ENCODE results near the gene CRIP2. TPM values are rescaled to one million over a fixed set of nuclear protein-coding genes. Genes with fewer than 3 reads are reported as not detected.
A peak's percentile ranks its signal among the peaks of the same experiment; 100 is the strongest.

Gene CRIP2
- total RNA-seq, 5 donors from 2014 or later (not counting 1 experiment from before 2014, with no cell fraction given) = 6.4 to 38.7 (median 19.7) TPM

DNA sequence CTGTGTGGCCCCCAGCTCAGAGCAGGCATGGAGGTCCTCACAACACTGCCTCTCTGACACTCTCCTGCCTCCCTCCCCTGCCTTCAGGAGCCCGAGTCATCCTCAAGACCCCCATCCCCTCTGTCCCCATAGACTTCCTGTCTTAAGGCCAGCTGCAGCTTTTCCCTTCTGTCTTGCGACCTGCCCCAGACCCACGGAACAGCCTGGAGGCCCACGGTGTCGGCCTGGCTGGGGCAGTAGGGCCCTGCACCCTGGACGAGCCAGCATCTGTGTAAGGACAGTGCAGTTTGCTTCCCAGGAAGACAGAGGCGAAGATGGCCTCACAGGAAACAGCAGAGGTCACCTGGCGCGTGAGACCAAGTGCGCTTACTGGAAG, 26.1 kb downstream of the CRIP2 start:
- no peak overlapping the region for H3K27ac ChIP-seq (ENCODE audit: low read length)
- Mint-ChIP-seq H3K27me3 (peaks cover 3% of the 10 kb centered on the region in 2 donors), H3K4me1 (no peaks in the 10 kb centered on the region), H3K9me3 (no peaks in the 10 kb centered on the region), H3K36me3 (no peaks in the 10 kb centered on the region), H3K4me3 (no peak overlapping the region), H3K27ac (no peak overlapping the region)
- no peak overlapping the region for H3K4me3 ChIP-seq (ENCODE audit: control insufficient read depth in 1 of 2, extremely low read depth in 1 of 2, low read length in 1 of 2)
- 58% methylated on average over 7 of the region's 10 CpGs for WGBS (ENCODE audit: insufficient coverage)
- POLR2A ChIA-PET = no interaction called here
- no peaks in the 10 kb centered on the region for H3K4me1 ChIP-seq (ENCODE audit: control insufficient read depth in 1 of 2, extremely low read depth in 1 of 2, insufficient read depth in 2 of 2, low read length in 2 of 2)
- no peaks in the 10 kb centered on the region for H3K9me3 ChIP-seq
- H3K36me3 ChIP-seq (ENCODE audit: control insufficient read depth in 2 of 2, extremely low read depth in 1 of 2, insufficient read depth in 1 of 2, low read length in 1 of 2) = no peaks in the 10 kb centered on the region
- no peak for ATAC-seq (replicated peaks in 1 of 4)
- CTCF ChIA-PET = no interaction called here
- DNase-seq = peak in 1 of 35 experiments; percentile 6
- no peaks in the 10 kb centered on the region for H3K27me3 ChIP-seq (replicated peaks in 1 of 2; ENCODE audit: control insufficient read depth in 2 of 2, extremely low read depth in 1 of 2, insufficient read depth in 2 of 2, low read length in 1 of 2)

DNA sequence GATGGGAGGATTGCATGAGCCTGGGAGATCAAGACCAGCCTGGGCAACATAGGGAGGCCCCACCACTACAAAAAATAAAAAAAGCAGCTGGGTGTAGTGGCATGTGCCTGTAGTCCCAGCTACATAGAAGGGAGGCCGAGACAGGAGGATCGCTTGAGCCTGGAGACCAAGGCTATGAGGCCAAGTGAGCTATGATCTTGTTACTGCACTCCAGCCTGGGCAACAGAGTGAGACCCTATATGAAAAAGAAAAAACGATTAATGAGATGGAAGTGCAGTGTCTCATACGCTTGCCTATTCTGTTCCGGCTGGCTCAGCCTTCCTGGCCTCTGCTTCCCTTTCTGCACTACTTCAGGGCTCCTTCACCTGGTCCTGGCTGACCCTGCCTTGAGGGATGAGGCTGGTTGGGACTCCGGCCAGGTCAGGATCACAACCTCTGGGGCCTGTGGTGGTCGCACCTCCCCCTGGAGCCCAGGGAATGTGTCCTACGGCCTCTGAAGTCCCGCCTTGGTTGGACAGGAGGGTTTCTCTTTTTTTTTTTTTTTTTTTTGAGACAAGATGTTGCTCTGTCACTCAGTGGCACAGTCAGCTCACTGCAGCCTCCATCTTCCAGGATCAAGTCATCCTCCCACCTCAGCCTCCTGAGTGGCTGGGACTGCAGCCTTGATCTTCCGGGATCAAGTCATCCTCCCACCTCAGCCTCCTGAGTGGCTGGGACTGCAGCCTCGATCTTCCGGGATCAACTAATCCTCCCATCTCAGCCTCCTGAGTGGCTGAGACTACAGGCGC, 27.1 kb downstream of the CRIP2 start:
- Mint-ChIP-seq H3K36me3 (no peaks in the 10 kb centered on the region), H3K27me3 (peaks cover 3% of the 10 kb centered on the region in 2 donors), H3K4me3 (no peak overlapping the region), H3K9me3 (no peaks in the 10 kb centered on the region), H3K4me1 (no peaks in the 10 kb centered on the region), H3K27ac (no peak overlapping the region)
- Histone ChIP-seq H3K36me3 (ENCODE audit: control insufficient read depth in 2 of 2, extremely low read depth in 1 of 2, insufficient read depth in 1 of 2, low read length in 1 of 2) (no peaks in the 10 kb centered on the region), H3K9me3 (no peaks in the 10 kb centered on the region), H3K4me1 (ENCODE audit: control insufficient read depth in 1 of 2, extremely low read depth in 1 of 2, insufficient read depth in 2 of 2, low read length in 2 of 2) (no peaks in the 10 kb centered on the region), H3K27ac (ENCODE audit: low read length) (no peak overlapping the region), H3K4me3 (ENCODE audit: control insufficient read depth in 1 of 2, extremely low read depth in 1 of 2, low read length in 1 of 2) (no peak overlapping the region), H3K27me3 (replicated peaks in 1 of 2; ENCODE audit: control insufficient read depth in 2 of 2, extremely low read depth in 1 of 2, insufficient read depth in 2 of 2, low read length in 1 of 2) (no peaks in the 10 kb centered on the region)
- DNase-seq (peak in 1 of 35 experiments; percentile 9), ATAC-seq (replicated peaks in 1 of 4) (no peak)
- WGBS (ENCODE audit: insufficient coverage) = 81% methylated on average over 5 of the region's 13 CpGs
- POLR2A ChIA-PET = no interaction called here
- CTCF ChIA-PET = no interaction called here

DNA sequence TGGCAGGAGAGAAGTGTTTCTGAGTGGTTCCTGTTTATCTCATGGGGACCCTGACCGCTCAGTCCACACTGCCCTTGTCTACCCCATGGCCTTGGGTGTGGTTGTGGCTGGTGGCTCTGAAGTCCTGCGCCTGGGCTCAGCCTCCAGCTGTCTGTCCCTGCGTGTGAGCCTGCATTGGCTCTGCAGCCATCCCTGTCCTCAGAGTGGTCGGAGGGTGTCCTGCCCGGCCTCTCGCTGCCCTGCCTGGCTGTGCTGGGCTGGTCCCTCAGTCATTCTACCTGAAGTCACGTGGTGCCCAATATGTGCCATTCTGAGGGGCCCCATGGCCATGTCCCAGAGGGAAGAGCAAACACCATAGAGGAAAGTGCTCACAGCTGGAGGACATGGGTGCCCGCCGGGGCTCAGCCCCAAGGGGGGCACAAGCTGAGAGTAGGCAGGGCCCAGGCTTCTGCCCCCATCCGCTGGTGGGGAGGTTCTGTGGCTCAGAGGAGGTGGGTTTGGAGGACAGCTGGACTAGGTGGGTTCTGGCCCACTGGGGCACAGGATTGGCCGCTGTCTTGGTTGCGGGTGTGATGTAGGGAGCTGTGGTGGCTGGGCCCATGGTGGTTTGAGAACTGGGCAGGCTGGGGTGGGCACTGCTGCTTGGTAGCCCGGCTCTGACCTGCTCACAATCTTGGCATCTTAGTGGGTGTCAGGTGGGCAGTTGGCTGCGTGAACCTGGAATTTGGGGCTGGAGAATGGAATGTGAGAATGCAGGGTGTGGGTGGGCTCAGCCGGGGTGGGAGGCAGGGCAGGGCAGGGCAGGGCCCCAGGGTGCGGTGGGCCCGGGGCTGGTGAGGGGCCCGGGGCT, 28.1 kb downstream of the CRIP2 start:
- H3K27ac ChIP-seq (ENCODE audit: low read length) = no peak overlapping the region
- H3K4me1 Mint-ChIP-seq = no peaks in the 10 kb centered on the region
- ATAC-seq (replicated peaks in 1 of 4) (no peak), DNase-seq (peak in 1 of 35 experiments; percentile 6)
- no peak overlapping the region for H3K27ac Mint-ChIP-seq
- no peaks in the 10 kb centered on the region for H3K9me3 Mint-ChIP-seq
- no peaks in the 10 kb centered on the region for H3K36me3 Mint-ChIP-seq
- ChIA-PET POLR2A (no interaction called here), CTCF (no interaction called here)
- peaks cover 5 to 6% of the 10 kb centered on the region in 2 donors for H3K27me3 Mint-ChIP-seq
- peak overlapping the region in 1 of 3 donors; percentile 54 for H3K4me3 Mint-ChIP-seq
- no peaks in the 10 kb centered on the region for H3K9me3 ChIP-seq
- peaks cover 0 to 4% of the 10 kb centered on the region in 2 experiments for H3K27me3 ChIP-seq (replicated peaks in 1 of 2; ENCODE audit: control insufficient read depth in 2 of 2, extremely low read depth in 1 of 2, insufficient read depth in 2 of 2, low read length in 1 of 2)
- WGBS (ENCODE audit: insufficient coverage) = 89% methylated on average over 18 of the region's 18 CpGs
- no peak overlapping the region for H3K4me3 ChIP-seq (ENCODE audit: control insufficient read depth in 1 of 2, extremely low read depth in 1 of 2, low read length in 1 of 2)
- no peaks in the 10 kb centered on the region for H3K36me3 ChIP-seq (ENCODE audit: control insufficient read depth in 2 of 2, extremely low read depth in 1 of 2, insufficient read depth in 1 of 2, low read length in 1 of 2)
- H3K4me1 ChIP-seq (ENCODE audit: control insufficient read depth in 1 of 2, extremely low read depth in 1 of 2, insufficient read depth in 2 of 2, low read length in 2 of 2) = no peaks in the 10 kb centered on the region

DNA sequence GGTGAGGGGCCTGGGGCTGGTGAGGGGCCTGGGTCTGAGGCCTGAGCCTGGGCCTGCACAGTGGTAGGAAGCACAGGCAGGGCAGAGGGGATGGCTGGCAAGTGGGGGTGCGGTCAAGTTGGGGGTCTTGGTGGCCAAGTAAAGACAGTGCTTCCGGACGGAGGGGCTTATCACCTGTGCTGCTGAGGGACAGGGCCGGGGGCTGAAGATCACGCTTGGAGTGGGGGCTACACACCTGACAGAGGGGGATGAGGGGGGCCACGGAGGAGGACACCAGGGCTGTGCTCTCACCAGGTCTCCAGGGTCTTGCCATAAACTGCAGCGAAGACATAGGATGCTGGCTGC, 28.6 kb downstream of the CRIP2 start:
- Mint-ChIP-seq H3K4me3 (no peak overlapping the region), H3K36me3 (no peaks in the 10 kb centered on the region), H3K27ac (no peak overlapping the region), H3K9me3 (no peaks in the 10 kb centered on the region), H3K27me3 (peaks cover 9 to 10% of the 10 kb centered on the region in 2 donors), H3K4me1 (no peaks in the 10 kb centered on the region)
- DNase-seq = no peak
- Histone ChIP-seq H3K27ac (ENCODE audit: low read length) (no peak overlapping the region), H3K4me1 (ENCODE audit: control insufficient read depth in 1 of 2, extremely low read depth in 1 of 2, insufficient read depth in 2 of 2, low read length in 2 of 2) (no peaks in the 10 kb centered on the region), H3K4me3 (ENCODE audit: control insufficient read depth in 1 of 2, extremely low read depth in 1 of 2, low read length in 1 of 2) (no peak overlapping the region), H3K27me3 (replicated peaks in 1 of 2; ENCODE audit: control insufficient read depth in 2 of 2, extremely low read depth in 1 of 2, insufficient read depth in 2 of 2, low read length in 1 of 2) (peaks cover 0 to 8% of the 10 kb centered on the region in 2 experiments), H3K9me3 (no peaks in the 10 kb centered on the region), H3K36me3 (ENCODE audit: control insufficient read depth in 2 of 2, extremely low read depth in 1 of 2, insufficient read depth in 1 of 2, low read length in 1 of 2) (no peaks in the 10 kb centered on the region)
- ChIA-PET POLR2A (no interaction called here), CTCF (interaction anchor here in 1 of 2 donors (0.7 kb wide), 1 partner anchor 215 kb away, joined by 7 read pairs; no protein-coding TSS in a partner anchor)
- WGBS (ENCODE audit: insufficient coverage) = 96% methylated on average over 3 of the region's 7 CpGs
- no peak for ATAC-seq (replicated peaks in 1 of 4)

DNA sequence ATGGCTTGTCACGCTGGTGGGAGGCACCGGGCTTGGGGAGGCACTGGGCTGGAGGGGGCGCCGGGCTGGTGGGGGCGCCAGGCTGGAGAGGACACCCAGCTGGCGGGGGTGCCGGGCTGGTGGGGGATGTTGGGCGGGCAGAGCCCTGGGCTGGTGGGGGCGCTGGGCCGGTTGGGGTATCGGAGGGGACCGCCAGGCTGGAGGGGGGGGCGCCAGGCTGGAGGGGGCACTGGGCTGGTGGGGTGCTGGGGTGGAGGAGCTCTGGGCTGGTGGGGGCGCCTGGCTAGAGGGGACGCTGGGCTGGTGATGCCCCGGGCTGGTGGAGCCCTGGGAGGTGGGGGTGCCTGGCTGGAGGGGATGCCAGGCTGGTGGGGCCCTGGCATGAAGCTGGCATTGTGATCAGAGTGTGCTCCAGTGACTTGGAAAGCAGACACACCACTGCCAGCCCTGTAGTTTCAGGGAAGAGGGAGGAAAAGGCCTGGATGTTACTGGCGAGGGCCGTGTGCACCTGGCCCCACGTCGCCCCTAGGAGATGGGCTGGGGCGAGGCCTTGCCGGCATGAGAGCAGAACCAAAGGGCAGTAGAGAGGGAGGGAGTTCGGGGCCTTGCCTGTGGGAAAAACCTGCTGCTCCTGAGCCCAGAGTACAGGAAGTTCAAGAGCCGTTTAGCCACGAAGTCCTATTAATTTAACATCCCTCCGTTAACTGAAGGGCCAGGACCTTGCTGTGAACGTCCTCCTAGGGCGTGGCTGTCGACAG, 29.5 kb downstream of the CRIP2 start:
- Histone ChIP-seq H3K27ac (ENCODE audit: low read length) (no peak overlapping the region), H3K9me3 (no peaks in the 10 kb centered on the region), H3K36me3 (ENCODE audit: control insufficient read depth in 2 of 2, extremely low read depth in 1 of 2, insufficient read depth in 1 of 2, low read length in 1 of 2) (no peaks in the 10 kb centered on the region), H3K4me3 (ENCODE audit: control insufficient read depth in 1 of 2, extremely low read depth in 1 of 2, low read length in 1 of 2) (no peak overlapping the region), H3K4me1 (ENCODE audit: control insufficient read depth in 1 of 2, extremely low read depth in 1 of 2, insufficient read depth in 2 of 2, low read length in 2 of 2) (no peaks in the 10 kb centered on the region), H3K27me3 (replicated peaks in 1 of 2; ENCODE audit: control insufficient read depth in 2 of 2, extremely low read depth in 1 of 2, insufficient read depth in 2 of 2, low read length in 1 of 2) (peaks cover 0 to 14% of the 10 kb centered on the region in 2 experiments)
- DNase-seq (peak in 1 of 35 experiments; percentile 17), ATAC-seq (replicated peaks in 1 of 4) (no peak)
- WGBS (ENCODE audit: insufficient coverage) = 71% methylated on average over 21 of the region's 29 CpGs
- no peaks in the 10 kb centered on the region for H3K9me3 Mint-ChIP-seq
- H3K4me1 Mint-ChIP-seq = no peaks in the 10 kb centered on the region
- H3K27me3 Mint-ChIP-seq = peaks cover 14 to 15% of the 10 kb centered on the region in 2 donors
- ChIA-PET POLR2A (no interaction called here), CTCF (interaction anchor here in 1 of 2 donors (0.7 kb wide), 1 partner anchor 216 kb away, joined by 7 read pairs; no protein-coding TSS in a partner anchor)
- H3K36me3 Mint-ChIP-seq = no peaks in the 10 kb centered on the region
- H3K4me3 Mint-ChIP-seq = no peak overlapping the region
- no peak overlapping the region for H3K27ac Mint-ChIP-seq

DNA sequence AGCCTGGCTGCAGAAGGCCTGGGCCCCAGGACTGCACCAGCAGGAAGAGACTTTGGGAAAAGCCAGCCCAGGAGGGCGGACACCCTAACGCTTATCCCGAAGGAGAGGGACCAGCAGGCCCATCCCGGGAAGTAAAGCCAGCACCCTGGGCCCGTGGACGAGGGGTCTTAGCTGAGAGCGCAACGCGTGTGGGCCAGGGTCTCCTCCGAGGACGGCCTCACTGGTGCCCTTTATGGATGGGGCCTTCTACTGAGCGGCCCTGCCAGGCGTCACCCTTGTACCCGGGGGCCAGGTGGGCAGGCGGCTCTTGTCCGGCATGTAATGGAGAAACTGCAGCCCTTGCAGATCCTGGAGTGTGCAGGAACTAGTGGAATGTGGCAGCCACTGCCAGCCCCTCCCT, 30.5 kb downstream of the CRIP2 start:
- H3K4me3 Mint-ChIP-seq = no peak overlapping the region
- no peak overlapping the region for H3K27ac Mint-ChIP-seq
- Histone ChIP-seq H3K27me3 (replicated peaks in 1 of 2; ENCODE audit: control insufficient read depth in 2 of 2, extremely low read depth in 1 of 2, insufficient read depth in 2 of 2, low read length in 1 of 2) (peaks cover 0 to 23% of the 10 kb centered on the region in 2 experiments), H3K4me1 (ENCODE audit: control insufficient read depth in 1 of 2, extremely low read depth in 1 of 2, insufficient read depth in 2 of 2, low read length in 2 of 2) (no peaks in the 10 kb centered on the region), H3K36me3 (ENCODE audit: control insufficient read depth in 2 of 2, extremely low read depth in 1 of 2, insufficient read depth in 1 of 2, low read length in 1 of 2) (no peaks in the 10 kb centered on the region), H3K4me3 (ENCODE audit: control insufficient read depth in 1 of 2, extremely low read depth in 1 of 2, low read length in 1 of 2) (no peak overlapping the region), H3K27ac (ENCODE audit: low read length) (no peak overlapping the region), H3K9me3 (no peaks in the 10 kb centered on the region)
- CTCF ChIA-PET = no interaction called here
- H3K9me3 Mint-ChIP-seq = no peaks in the 10 kb centered on the region
- H3K36me3 Mint-ChIP-seq = no peaks in the 10 kb centered on the region
- no peak for DNase-seq
- H3K27me3 Mint-ChIP-seq = peaks cover 14 to 15% of the 10 kb centered on the region in 2 donors
- no peaks in the 10 kb centered on the region for H3K4me1 Mint-ChIP-seq
- no peak for ATAC-seq (replicated peaks in 1 of 4)
- WGBS (ENCODE audit: insufficient coverage) = 93% methylated on average over 16 of the region's 16 CpGs
- POLR2A ChIA-PET = interaction anchor here in 1 of 2 donors (0.6 kb wide), 1 partner anchor 11 kb away, joined by 3 read pairs; no protein-coding TSS in a partner anchor
